ENCODE results near the gene SPOCK3. TPM values are rescaled to one million over a fixed set of nuclear protein-coding genes. Genes with fewer than 3 reads are reported as not detected.

The SPOCK3 gene
- polyA plus RNA-seq, 3 donors: 0.31 to 1.9 (median 1.2) TPM

DNA sequence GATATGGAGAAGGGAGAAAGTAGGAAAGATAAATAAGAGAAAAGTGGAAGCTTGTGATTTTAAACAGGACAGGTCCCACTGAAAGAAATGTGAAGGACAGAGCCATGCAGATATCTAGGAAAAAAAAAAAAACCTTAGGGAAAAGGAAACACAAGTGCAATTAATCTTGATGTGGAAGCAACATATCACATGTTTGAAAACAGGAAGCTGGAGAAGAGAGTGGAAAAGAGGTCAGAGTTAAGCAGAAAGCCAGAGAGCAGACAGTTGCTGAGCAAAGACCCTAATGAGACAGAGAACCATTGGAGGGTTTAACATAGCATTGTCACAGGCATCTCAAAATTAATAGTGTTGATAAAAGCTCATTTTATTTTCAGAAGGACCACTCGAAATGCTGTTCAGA, 89.7 kb downstream of the SPOCK3 start:
- Mint-ChIP-seq H3K9me3 (peaks cover 2 to 5% (median 4%) of the 10 kb centered on the region in 7 donors), H3K4me1 (no peaks in the 10 kb centered on the region), H3K4me3 (no peak overlapping the region), H3K27me3 (ENCODE audit: low read depth in 3 of 3) (peaks cover 0 to 2% (median 2%) of the 10 kb centered on the region in 3 donors), H3K27ac (no peak overlapping the region), H3K36me3 (no peaks in the 10 kb centered on the region)
- WGBS (ENCODE audit: insufficient coverage): no CpG with 5 or more reads among the region's 1 CpG
- no peaks in the 10 kb centered on the region for H3K9me3 ChIP-seq (replicated peaks in 1 of 2; ENCODE audit: control insufficient read depth in 1 of 2, insufficient read depth in 1 of 2, low read length in 2 of 2)
- no peak overlapping the region for H3K4me3 ChIP-seq (replicated peaks in 1 of 3; ENCODE audit: low read depth in 2 of 3, low read length in 3 of 3)
- H3K27me3 ChIP-seq (ENCODE audit: control insufficient read depth in 2 of 2, insufficient read depth in 2 of 2, low read length in 2 of 2): no peaks in the 10 kb centered on the region
- TF ChIP-seq, protein P1, sequence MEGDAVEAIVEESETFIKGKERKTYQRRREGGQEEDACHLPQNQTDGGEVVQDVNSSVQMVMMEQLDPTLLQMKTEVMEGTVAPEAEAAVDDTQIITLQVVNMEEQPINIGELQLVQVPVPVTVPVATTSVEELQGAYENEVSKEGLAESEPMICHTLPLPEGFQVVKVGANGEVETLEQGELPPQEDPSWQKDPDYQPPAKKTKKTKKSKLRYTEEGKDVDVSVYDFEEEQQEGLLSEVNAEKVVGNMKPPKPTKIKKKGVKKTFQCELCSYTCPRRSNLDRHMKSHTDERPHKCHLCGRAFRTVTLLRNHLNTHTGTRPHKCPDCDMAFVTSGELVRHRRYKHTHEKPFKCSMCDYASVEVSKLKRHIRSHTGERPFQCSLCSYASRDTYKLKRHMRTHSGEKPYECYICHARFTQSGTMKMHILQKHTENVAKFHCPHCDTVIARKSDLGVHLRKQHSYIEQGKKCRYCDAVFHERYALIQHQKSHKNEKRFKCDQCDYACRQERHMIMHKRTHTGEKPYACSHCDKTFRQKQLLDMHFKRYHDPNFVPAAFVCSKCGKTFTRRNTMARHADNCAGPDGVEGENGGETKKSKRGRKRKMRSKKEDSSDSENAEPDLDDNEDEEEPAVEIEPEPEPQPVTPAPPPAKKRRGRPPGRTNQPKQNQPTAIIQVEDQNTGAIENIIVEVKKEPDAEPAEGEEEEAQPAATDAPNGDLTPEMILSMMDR (IDR thresholded peaks at IDR 0.05): no peak
- H3K36me3 ChIP-seq (replicated peaks in 1 of 2; ENCODE audit: control insufficient read depth in 1 of 2, insufficient read depth in 2 of 2, low read length in 2 of 2): no peaks in the 10 kb centered on the region
- no peak overlapping the region for H2AFZ ChIP-seq (ENCODE audit: insufficient read depth, low read depth, low read length, poor library complexity, severe bottlenecking)
- H3K9ac ChIP-seq (ENCODE audit: insufficient read depth, low read length, poor library complexity, severe bottlenecking): no peak overlapping the region
- no peak overlapping the region for H3K27ac ChIP-seq (ENCODE audit: low read depth in 1 of 2, low read length in 2 of 2)
- no peaks in the 10 kb centered on the region for H3K4me1 ChIP-seq (ENCODE audit: control insufficient read depth in 1 of 2, insufficient read depth in 2 of 2, low read length in 2 of 2)
- no peak for DNase-seq
- H3K79me2 ChIP-seq (ENCODE audit: insufficient read depth, low read length): no peaks in the 10 kb centered on the region
- intact Hi-C loops (cut with micrococcal nuclease): no loop called here
- no peak overlapping the region for H3K4me2 ChIP-seq (replicated peaks; ENCODE audit: extremely low read depth, low read length, poor library complexity, severe bottlenecking)
- H4K20me1 ChIP-seq (ENCODE audit: insufficient read depth, low read length): no peaks in the 10 kb centered on the region

DNA sequence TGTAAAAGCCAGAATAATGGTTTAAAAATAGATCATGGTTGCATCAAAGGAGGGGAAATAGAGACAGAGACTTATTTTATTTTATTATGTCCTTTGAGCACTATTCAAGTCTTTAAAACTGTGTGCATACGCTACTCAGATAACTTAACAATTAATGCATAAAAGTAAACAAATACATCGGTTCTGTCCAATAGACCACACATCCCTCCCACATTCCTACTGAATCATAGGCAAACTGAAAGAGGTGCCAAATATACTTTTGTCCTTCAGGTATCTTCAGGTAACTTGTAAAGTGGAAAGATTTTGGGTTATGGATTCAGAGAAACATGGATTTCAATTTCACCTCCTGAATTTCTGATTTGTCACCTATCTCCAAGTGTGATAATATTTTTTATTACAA, 91.3 kb downstream of the SPOCK3 start:
- no peak overlapping the region for H2AFZ ChIP-seq (ENCODE audit: insufficient read depth, low read depth, low read length, poor library complexity, severe bottlenecking)
- H3K4me1 ChIP-seq (ENCODE audit: control insufficient read depth in 1 of 2, insufficient read depth in 2 of 2, low read length in 2 of 2): no peaks in the 10 kb centered on the region
- no peaks in the 10 kb centered on the region for H3K79me2 ChIP-seq (ENCODE audit: insufficient read depth, low read length)
- H3K36me3 ChIP-seq (replicated peaks in 1 of 2; ENCODE audit: control insufficient read depth in 1 of 2, insufficient read depth in 2 of 2, low read length in 2 of 2): no peaks in the 10 kb centered on the region
- H3K36me3 Mint-ChIP-seq: no peaks in the 10 kb centered on the region
- H3K9me3 ChIP-seq (replicated peaks in 1 of 2; ENCODE audit: control insufficient read depth in 1 of 2, insufficient read depth in 1 of 2, low read length in 2 of 2): no peaks in the 10 kb centered on the region
- H3K27ac Mint-ChIP-seq: no peak overlapping the region
- no peaks in the 10 kb centered on the region for H4K20me1 ChIP-seq (ENCODE audit: insufficient read depth, low read length)
- H3K27ac ChIP-seq (ENCODE audit: low read depth in 1 of 2, low read length in 2 of 2): no peak overlapping the region
- no peak overlapping the region for H3K4me2 ChIP-seq (replicated peaks; ENCODE audit: extremely low read depth, low read length, poor library complexity, severe bottlenecking)
- TF ChIP-seq, protein P1 (IDR thresholded peaks at IDR 0.05): no peak
- H3K9me3 Mint-ChIP-seq: peaks cover 2 to 5% (median 4%) of the 10 kb centered on the region in 7 donors
- intact Hi-C loops (cut with micrococcal nuclease): no loop called here
- no peak overlapping the region for H3K9ac ChIP-seq (ENCODE audit: insufficient read depth, low read length, poor library complexity, severe bottlenecking)
- 100% methylated on average over 2 of the region's 2 CpGs for WGBS (ENCODE audit: insufficient coverage)
- DNase-seq: no peak
- H3K27me3 Mint-ChIP-seq (ENCODE audit: low read depth in 3 of 3): peaks cover 0 to 2% (median 2%) of the 10 kb centered on the region in 3 donors
- H3K4me3 ChIP-seq (replicated peaks in 1 of 3; ENCODE audit: low read depth in 2 of 3, low read length in 3 of 3): no peak overlapping the region
- no peak overlapping the region for H3K4me3 Mint-ChIP-seq
- H3K4me1 Mint-ChIP-seq: no peaks in the 10 kb centered on the region
- H3K27me3 ChIP-seq (ENCODE audit: control insufficient read depth in 2 of 2, insufficient read depth in 2 of 2, low read length in 2 of 2): no peaks in the 10 kb centered on the region

Measured in CD14-positive monocyte (primary cell).